VCaP (cell line): Measurements from ENCODE around the gene SEMG1.

ENCODE experiments used
- H3K27ac ChIP-seq: fragments of 450-650 bp; 2 replicates; pipeline ENCODE4 v1.5.1; 2017
- TF ChIP-seq, protein P1 (sequence below): fragments of 450-650 bp; conservative IDR thresholded peaks from 2 replicates; pipeline ENCODE4 v1.5.1; 2017; ENCODE audit warnings: mild to moderate bottlenecking, moderate library complexity

SEMG1 gene

DNA sequence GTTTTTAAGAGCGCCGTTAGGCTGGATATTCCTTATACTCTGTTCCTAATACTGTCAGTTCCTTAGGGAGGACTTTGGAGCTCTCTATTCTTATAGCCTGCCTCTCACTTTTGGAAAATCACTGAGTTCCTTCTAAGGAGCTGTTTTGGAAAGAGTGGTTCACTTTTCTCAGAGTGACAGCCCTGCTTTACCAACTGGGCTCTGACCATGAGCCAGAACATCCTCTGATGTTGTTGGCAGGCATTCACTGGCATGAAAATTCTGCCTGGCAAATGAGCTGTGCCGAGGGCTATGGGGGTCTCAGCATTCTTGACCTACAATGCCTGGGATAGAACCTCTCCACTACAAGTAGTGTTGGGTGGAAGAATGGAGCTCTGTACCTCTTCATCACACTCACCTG lies 14.9 kb upstream of the SEMG1 start:
- no peak overlapping the region for H3K27ac ChIP-seq
- TF ChIP-seq, protein P1, sequence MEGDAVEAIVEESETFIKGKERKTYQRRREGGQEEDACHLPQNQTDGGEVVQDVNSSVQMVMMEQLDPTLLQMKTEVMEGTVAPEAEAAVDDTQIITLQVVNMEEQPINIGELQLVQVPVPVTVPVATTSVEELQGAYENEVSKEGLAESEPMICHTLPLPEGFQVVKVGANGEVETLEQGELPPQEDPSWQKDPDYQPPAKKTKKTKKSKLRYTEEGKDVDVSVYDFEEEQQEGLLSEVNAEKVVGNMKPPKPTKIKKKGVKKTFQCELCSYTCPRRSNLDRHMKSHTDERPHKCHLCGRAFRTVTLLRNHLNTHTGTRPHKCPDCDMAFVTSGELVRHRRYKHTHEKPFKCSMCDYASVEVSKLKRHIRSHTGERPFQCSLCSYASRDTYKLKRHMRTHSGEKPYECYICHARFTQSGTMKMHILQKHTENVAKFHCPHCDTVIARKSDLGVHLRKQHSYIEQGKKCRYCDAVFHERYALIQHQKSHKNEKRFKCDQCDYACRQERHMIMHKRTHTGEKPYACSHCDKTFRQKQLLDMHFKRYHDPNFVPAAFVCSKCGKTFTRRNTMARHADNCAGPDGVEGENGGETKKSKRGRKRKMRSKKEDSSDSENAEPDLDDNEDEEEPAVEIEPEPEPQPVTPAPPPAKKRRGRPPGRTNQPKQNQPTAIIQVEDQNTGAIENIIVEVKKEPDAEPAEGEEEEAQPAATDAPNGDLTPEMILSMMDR: no peak

DNA sequence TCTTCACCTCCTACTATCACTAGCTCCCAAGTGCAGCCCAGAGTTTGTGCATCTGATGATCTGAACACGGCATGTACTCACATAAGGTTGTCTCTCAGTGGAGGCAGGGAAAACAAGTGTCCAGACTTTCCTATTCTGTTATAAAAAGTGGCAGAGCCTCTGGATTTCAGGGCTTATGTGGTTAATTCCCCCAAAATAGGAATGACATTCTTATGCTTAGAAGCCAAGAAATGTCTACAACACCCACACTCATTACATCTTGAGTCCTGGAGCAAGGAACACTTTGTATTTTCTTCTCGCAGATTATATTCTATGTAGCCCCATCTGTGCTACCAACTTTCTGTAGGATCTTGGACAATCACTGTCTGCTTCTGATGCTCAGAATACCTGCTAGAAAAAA lies 13.5 kb upstream of the SEMG1 start:
- TF ChIP-seq, protein P1: no peak
- H3K27ac ChIP-seq: no peak overlapping the region

DNA sequence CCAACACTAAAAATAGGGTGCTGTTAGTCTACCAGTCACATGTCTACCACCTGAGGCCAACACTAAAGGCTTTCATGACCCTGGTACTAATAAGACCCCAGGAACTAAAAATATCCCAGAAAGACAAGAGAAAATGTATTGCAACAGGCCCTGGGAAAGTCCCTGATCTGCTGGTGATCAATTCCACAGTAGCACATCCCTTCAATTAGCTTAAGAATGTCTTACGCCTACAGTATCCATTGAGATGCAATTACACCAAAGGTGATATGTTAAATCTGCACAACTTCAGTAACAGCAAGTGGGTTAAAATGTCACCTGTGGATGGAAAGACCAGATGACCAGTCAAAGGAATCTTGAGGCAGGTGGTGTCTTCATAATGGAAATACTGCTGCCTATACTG lies 3.1 kb downstream of the SEMG1 start:
- no peak overlapping the region for H3K27ac ChIP-seq
- TF ChIP-seq, protein P1: no peak

DNA sequence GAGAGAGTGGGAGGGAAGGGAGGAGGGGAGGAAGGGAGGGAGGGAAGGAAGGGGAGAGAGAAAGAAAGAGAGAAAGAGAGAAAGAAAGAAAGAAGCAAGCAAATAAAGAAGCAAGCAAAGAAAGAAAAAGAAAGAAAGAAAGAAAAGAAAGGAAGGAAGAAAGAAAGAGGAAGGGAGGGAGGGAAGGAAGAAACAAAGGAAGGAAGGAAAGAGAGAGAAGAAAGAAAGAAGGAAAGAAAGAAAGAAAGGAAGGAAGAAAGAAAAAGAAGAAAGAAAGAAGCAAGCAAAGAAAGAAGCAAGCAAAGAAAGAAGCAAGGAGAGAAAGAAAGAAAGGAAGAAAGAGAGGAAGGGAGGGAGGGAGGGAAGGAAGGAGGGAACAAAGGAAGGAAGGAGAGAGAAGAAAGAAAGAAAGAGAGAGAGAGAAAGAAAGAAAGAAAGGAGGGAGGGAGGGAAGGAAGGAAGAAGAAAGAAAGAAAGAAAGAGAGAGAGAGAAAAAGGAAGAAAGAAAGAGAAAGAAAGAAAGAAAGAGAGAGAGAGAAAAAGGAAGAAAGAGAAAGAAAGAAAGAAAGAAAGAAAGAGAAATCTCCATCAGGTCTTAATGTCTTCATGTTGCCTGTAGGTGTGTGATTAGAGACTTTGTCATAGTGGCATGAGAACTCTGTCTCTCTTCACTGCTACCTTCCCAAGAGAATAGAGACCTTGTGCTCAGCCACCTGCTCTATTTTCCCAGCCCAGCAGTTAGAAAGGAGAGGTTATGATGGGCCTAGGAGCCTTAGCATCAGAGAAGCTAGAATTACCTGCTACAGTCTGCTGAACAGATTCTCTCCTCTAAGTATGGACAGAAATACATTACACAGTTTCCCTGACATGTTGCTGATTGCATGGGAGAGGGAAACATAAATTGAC lies 5.0 kb downstream of the SEMG1 start:
- H3K27ac ChIP-seq: no peak overlapping the region
- TF ChIP-seq, protein P1: no peak

DNA sequence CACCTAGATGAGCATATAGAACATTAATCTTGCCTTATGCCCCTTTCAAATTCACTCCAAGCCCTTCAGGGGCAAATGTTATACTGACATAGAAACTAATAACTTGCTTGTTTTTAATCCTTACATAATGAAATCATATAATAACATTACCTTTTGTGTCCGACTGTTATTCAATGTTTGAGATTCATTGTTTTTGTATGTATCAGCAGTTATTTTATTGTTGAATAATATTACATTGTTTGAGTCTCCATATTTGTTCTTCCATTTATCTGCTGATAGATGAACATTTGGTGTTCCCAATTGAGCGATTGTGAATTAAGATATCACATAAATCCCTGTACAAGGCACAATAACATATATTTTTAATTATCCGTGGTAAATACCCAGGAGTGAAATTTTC lies 6.0 kb downstream of the SEMG1 start:
- H3K27ac ChIP-seq: no peak overlapping the region
- TF ChIP-seq, protein P1: no peak

DNA sequence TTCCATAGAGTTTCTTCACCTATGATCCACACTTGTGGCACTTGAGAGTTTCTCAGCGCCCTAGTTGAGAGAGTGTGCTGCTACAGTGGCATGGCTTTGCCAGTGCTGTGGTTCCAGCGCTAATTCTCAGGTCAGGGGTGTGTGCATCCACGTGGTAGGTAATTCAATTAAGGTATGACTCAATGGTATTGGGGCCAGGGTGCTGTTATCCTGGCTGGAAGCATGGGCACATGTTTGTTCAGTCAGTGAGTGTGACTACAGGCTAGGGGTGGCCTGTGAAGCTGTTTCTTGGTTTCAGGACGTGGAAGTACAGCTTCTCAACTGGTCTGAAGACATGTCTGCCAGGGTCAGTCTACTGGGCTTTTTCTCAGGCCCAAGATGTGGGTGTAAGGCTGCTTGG lies 11.3 kb downstream of the SEMG1 start:
- TF ChIP-seq, protein P1: no peak
- H3K27ac ChIP-seq: peak overlapping the region; percentile 99

DNA sequence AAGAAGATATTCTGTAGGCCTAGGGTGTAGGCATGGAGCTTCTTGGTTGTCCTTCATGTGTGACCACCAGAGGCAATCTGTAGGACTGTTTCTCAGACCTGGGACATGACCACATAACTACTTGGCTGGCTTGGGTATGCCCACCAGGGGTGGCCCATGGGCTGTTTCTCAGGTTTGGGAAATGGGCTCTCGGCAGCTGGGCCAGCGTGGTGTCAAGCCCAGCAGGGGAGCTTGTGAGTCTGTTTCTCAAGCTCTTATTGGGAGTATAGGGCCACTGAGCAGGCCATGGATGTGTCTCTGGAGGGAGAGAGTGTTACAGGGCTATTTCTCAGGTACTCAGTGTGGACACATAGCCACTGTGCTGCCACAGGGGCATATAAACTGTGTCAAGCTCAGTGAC lies 11.8 kb downstream of the SEMG1 start:
- TF ChIP-seq, protein P1: 0 out of 2 replicates have a peak, but pooled peaks have one; percentile 16
- H3K27ac ChIP-seq: peak overlapping the region; percentile 99
